Fibroblast of lung (primary cell): ENCODE measurements around the gene PPP2R5A.

Experiments used
- EZH2 ChIP-seq: IDR thresholded peaks from 2 replicates; pipeline ENCODE4 v1.5.1; 2012; ENCODE audit warnings: low read length, control low read depth, mild to moderate bottlenecking; ENCODE audit errors: missing control alignments
- TF ChIP-seq, protein P1 (sequence below), 2 donors: IDR thresholded peaks in 1 of 2; conservative IDR thresholded peaks in 1 of 2; 1 replicate in 1 of 2; 2 replicates in 1 of 2; pipeline ENCODE4 v1.5.1; 2011 to 2012; ENCODE audit warnings: low read length in 2 of 2, control low read depth in 1 of 2, inconsistent platforms in 1 of 2, low read depth in 1 of 2, mild to moderate bottlenecking in 1 of 2

- TF ChIP-seq, protein P1, sequence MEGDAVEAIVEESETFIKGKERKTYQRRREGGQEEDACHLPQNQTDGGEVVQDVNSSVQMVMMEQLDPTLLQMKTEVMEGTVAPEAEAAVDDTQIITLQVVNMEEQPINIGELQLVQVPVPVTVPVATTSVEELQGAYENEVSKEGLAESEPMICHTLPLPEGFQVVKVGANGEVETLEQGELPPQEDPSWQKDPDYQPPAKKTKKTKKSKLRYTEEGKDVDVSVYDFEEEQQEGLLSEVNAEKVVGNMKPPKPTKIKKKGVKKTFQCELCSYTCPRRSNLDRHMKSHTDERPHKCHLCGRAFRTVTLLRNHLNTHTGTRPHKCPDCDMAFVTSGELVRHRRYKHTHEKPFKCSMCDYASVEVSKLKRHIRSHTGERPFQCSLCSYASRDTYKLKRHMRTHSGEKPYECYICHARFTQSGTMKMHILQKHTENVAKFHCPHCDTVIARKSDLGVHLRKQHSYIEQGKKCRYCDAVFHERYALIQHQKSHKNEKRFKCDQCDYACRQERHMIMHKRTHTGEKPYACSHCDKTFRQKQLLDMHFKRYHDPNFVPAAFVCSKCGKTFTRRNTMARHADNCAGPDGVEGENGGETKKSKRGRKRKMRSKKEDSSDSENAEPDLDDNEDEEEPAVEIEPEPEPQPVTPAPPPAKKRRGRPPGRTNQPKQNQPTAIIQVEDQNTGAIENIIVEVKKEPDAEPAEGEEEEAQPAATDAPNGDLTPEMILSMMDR (conservative IDR thresholded peaks at IDR 0.05 in 1 of 2, IDR thresholded peaks at IDR 0.05 in 1 of 2; ENCODE audit: low read depth in 1 of 2, low read length in 2 of 2): no peak
- TF ChIP-seq EZH2: no peak
Observed at GRCh38 chr1:212288615-212289014, 3.4 kb downstream of the PPP2R5A start.
